H1 (cell line): ENCODE results near the gene COTL1. TPM values are rescaled to one million over a fixed set of nuclear protein-coding genes. Genes with fewer than 3 reads are reported as not detected.
A peak's percentile ranks its signal among the peaks of the same experiment; 100 is the strongest.

Source experiments
- CTCF ChIA-PET: fragments of 300-600 bp; sonication (Branson Sonifier 250); formaldehyde crosslinking; loops from one replicate; lab custom pipeline; 2021; ENCODE audit not compliant: partially characterized antibody; lab: Charles Lee
- POLR2A ChIA-PET: fragments of 300-600 bp; sonication (Branson Sonifier 250); formaldehyde crosslinking; loops from one replicate; lab custom pipeline; 2021; ENCODE audit warnings: inconsistent platforms; ENCODE audit not compliant: partially characterized antibody; lab: Charles Lee
- DNase-seq, 2 experiments: peaks; one replicate each; pipeline versions ENCODE4 v3.0.0 to v3.0.0-alpha.2; 2010 to 2022; ENCODE audit warnings: low spot score in 2 of 2, low read depth in 1 of 2, mixed read lengths in 1 of 2
- FAIRE-seq: peaks from 2 replicates; lab custom pipeline; 2011; peaks lifted over from hg19 to GRCh38; lab: Jason Lieb, UNC
- H2AFZ ChIP-seq: 2 replicates; pipeline ENCODE4 v1.8.1; 2012; ENCODE audit warnings: low read length, inconsistent platforms
- H2AK5ac ChIP-seq: 2 replicates; pipeline ENCODE4 v1.6.1; 2013; ENCODE audit warnings: low read depth, low read length
- H2BK120ac ChIP-seq: replicated peaks from 2 replicates; pipeline ENCODE3; 2013; ENCODE audit warnings: low read depth, low read length, inconsistent platforms
- H2BK12ac ChIP-seq: 2 replicates; pipeline ENCODE4 v1.6.1; 2013; ENCODE audit warnings: low read depth, low read length
- H2BK15ac ChIP-seq: 2 replicates; pipeline ENCODE4 v1.6.1; 2013; ENCODE audit warnings: low read length
- H2BK20ac ChIP-seq: 2 replicates; pipeline ENCODE4 v1.6.1; 2013; ENCODE audit warnings: low read length
- H2BK5ac ChIP-seq: 2 replicates; pipeline ENCODE4 v1.6.1; 2013; ENCODE audit warnings: low read depth, low read length
- H3K14ac ChIP-seq: 2 replicates; pipeline ENCODE4 v1.6.1; 2013; ENCODE audit warnings: inconsistent platforms; ENCODE audit not compliant: insufficient read length
- H3K18ac ChIP-seq: 2 replicates; pipeline ENCODE4 v1.6.1; 2013; ENCODE audit warnings: low read length; ENCODE audit errors: extremely low read depth
- H3K23ac ChIP-seq: 2 replicates; pipeline ENCODE4 v1.6.1; 2013; ENCODE audit warnings: inconsistent platforms; ENCODE audit not compliant: insufficient read length
- H3K23me2 ChIP-seq: 2 replicates; pipeline ENCODE4 v1.6.1; 2013; ENCODE audit warnings: low read depth, low read length
- H3K27ac ChIP-seq: 2 replicates; pipeline ENCODE4 v1.6.1; 2011; ENCODE audit warnings: low read depth, low read length, inconsistent platforms
- H3K27me3 ChIP-seq, 4 experiments: replicated peaks in 1 of 4; 1 replicate in 1 of 4; 2 replicates in 3 of 4; pipeline versions ENCODE4 v1.6.1 to v1.8.1; 2011 to 2013; ENCODE audit warnings: low read length in 3 of 4, mild to moderate bottlenecking in 3 of 4, inconsistent platforms in 2 of 4, mixed read lengths in 2 of 4, moderate library complexity in 1 of 4; ENCODE audit not compliant: control insufficient read depth in 3 of 4, insufficient read depth in 3 of 4; ENCODE audit errors: extremely low read depth in 1 of 4
- H3K36me3 ChIP-seq, 4 experiments: 2 replicates each; pipeline versions ENCODE4 v1.6.1 to v1.8.1; 2011 to 2013; ENCODE audit warnings: mild to moderate bottlenecking in 4 of 4, low read length in 3 of 4, moderate library complexity in 2 of 4, control low read depth in 1 of 4, inconsistent platforms in 1 of 4; ENCODE audit not compliant: insufficient read depth in 4 of 4, control insufficient read depth in 2 of 4
- H3K4ac ChIP-seq: replicated peaks from 2 replicates; pipeline ENCODE3; 2013; ENCODE audit warnings: low read length, low read depth, mixed read lengths, inconsistent platforms; ENCODE audit not compliant: insufficient read length
- H3K4me1 ChIP-seq, 4 experiments: replicated peaks in 1 of 4; 1 replicate in 1 of 4; 2 replicates in 3 of 4; pipeline versions ENCODE4 v1.6.1 to v1.8.1; 2011 to 2013; ENCODE audit warnings: low read length in 3 of 4, inconsistent platforms in 2 of 4, mixed read lengths in 1 of 4; ENCODE audit not compliant: insufficient read depth in 4 of 4, control insufficient read depth in 3 of 4
- H3K4me2 ChIP-seq, 2 experiments: 2 replicates each; pipeline versions ENCODE4 v1.6.1 to v1.8.1; 2011 to 2013; ENCODE audit warnings: low read depth in 2 of 2, low read length in 2 of 2, control low read depth in 1 of 2, inconsistent platforms in 1 of 2, mild to moderate bottlenecking in 1 of 2; ENCODE audit not compliant: insufficient read depth in 1 of 2
- H3K4me3 ChIP-seq, 4 experiments: fragments of 200-600, 300-600 bp in 1 of 4; sonication (generic), shearing (Covaris generic), sonication (Bioruptor Twin) in 1 of 4; 2 replicates each; pipeline versions ENCODE4 v1.5.1 to v1.8.1; 2011 to 2016; ENCODE audit warnings: low read length in 4 of 4, low read depth in 3 of 4, control low read depth in 2 of 4, inconsistent platforms in 2 of 4, mild to moderate bottlenecking in 2 of 4, mixed read lengths in 1 of 4, moderate library complexity in 1 of 4; ENCODE audit not compliant: insufficient read depth in 2 of 4; ENCODE audit errors: extremely low read depth in 1 of 4
- H3K56ac ChIP-seq: replicated peaks from 2 replicates; pipeline ENCODE3; 2013; ENCODE audit warnings: low read depth, mild to moderate bottlenecking, mixed read lengths, low read length, inconsistent platforms; ENCODE audit not compliant: insufficient read length
- H3K79me1 ChIP-seq: 2 replicates; pipeline ENCODE4 v1.6.1; 2013; ENCODE audit warnings: low read depth, low read length, control low read depth
- H3K79me2 ChIP-seq, 2 experiments: 2 replicates each; pipeline versions ENCODE4 v1.6.1 to v1.8.1; 2012 to 2013; ENCODE audit warnings: low read length in 2 of 2, mild to moderate bottlenecking in 2 of 2, inconsistent platforms in 1 of 2; ENCODE audit not compliant: insufficient read depth in 2 of 2, control insufficient read depth in 1 of 2
- H3K9ac ChIP-seq, 4 experiments: replicated peaks in 1 of 4; 1 replicate in 1 of 4; 2 replicates in 3 of 4; pipeline versions ENCODE4 v1.6.1 to v1.8.1; 2011 to 2013; ENCODE audit warnings: low read depth in 3 of 4, low read length in 3 of 4, control low read depth in 2 of 4, mild to moderate bottlenecking in 2 of 4, moderate library complexity in 2 of 4, inconsistent platforms in 1 of 4; ENCODE audit errors: extremely low read depth in 1 of 4
- H3K9me3 ChIP-seq, 2 experiments: 2 replicates each; pipeline versions ENCODE4 v1.6.1 to v1.8.1; 2012 to 2013; ENCODE audit warnings: mild to moderate bottlenecking in 2 of 2, moderate library complexity in 2 of 2, control low read depth in 1 of 2, inconsistent platforms in 1 of 2, low read depth in 1 of 2, low read length in 1 of 2, mixed read lengths in 1 of 2; ENCODE audit not compliant: insufficient read depth in 2 of 2
- H4K20me1 ChIP-seq, 2 experiments: replicated peaks in 1 of 2; 2 replicates each; pipeline versions ENCODE3 to v1.8.1; 2011 to 2013; ENCODE audit warnings: inconsistent platforms in 2 of 2, low read length in 2 of 2, mild to moderate bottlenecking in 1 of 2; ENCODE audit not compliant: insufficient read depth in 2 of 2, control insufficient read depth in 1 of 2
- H4K5ac ChIP-seq: 2 replicates; pipeline ENCODE4 v1.6.1; 2013; ENCODE audit warnings: low read length, low read depth, mixed read lengths, inconsistent platforms; ENCODE audit not compliant: insufficient read length
- H4K8ac ChIP-seq: 2 replicates; pipeline ENCODE4 v1.8.0; 2013; ENCODE audit warnings: mild to moderate bottlenecking, moderate library complexity, low read length, inconsistent platforms; ENCODE audit not compliant: insufficient read depth; ENCODE audit errors: extremely low read depth
- H4K91ac ChIP-seq: replicated peaks from 2 replicates; pipeline ENCODE3; 2013; ENCODE audit warnings: low read length, mixed read lengths, inconsistent platforms; ENCODE audit not compliant: insufficient read length
- CTBP2 ChIP-seq: IDR thresholded peaks from 2 replicates; pipeline ENCODE4 v1.7.0; 2011; ENCODE audit warnings: borderline replicate concordance, mild to moderate bottlenecking, moderate library complexity, mixed read lengths, low read length; ENCODE audit not compliant: insufficient read depth, insufficient read length
- GABPA ChIP-seq: IDR thresholded peaks from 2 replicates; pipeline ENCODE4 v1.6.1; 2011; ENCODE audit warnings: mild to moderate bottlenecking, low read length, moderate library complexity, borderline replicate concordance; ENCODE audit not compliant: insufficient read depth
- PHF8 ChIP-seq: fragments of 200-600 bp; sonication (generic); conservative IDR thresholded peaks from 2 replicates; pipeline ENCODE4 v1.7.1; 2012; ENCODE audit warnings: low read depth, mild to moderate bottlenecking, inconsistent platforms, low read length, moderate library complexity
- POLR2AphosphoS5 ChIP-seq: IDR thresholded peaks from 2 replicates; pipeline ENCODE4 v1.6.1; 2011; ENCODE audit warnings: low read depth, low read length
- SAP30 ChIP-seq: fragments of 300-600 bp; sonication (generic); IDR thresholded peaks from 2 replicates; pipeline ENCODE4 v1.7.1; 2012; ENCODE audit warnings: low read length, moderate library complexity, mild to moderate bottlenecking, inconsistent platforms; ENCODE audit not compliant: insufficient read depth, insufficient replicate concordance
- SIN3A ChIP-seq, 2 experiments: IDR thresholded peaks in 1 of 2; conservative IDR thresholded peaks in 1 of 2; 2 replicates each; pipeline ENCODE4 v1.6.1; 2011 to 2012; ENCODE audit warnings: low read length in 2 of 2, improper control_type of control experiment in 1 of 2, low read depth in 1 of 2, mild to moderate bottlenecking in 1 of 2
- SIX5 ChIP-seq: IDR thresholded peaks from 2 replicates; pipeline ENCODE4 v1.6.1; 2011; ENCODE audit warnings: mild to moderate bottlenecking, low read depth, low read length
- SP4 ChIP-seq: IDR thresholded peaks from 2 replicates; pipeline ENCODE4 v1.6.1; 2012; ENCODE audit warnings: low read length, inconsistent platforms
- TCF12 ChIP-seq: IDR thresholded peaks from 2 replicates; pipeline ENCODE4 v1.6.1; 2011; ENCODE audit warnings: low read depth, mild to moderate bottlenecking, low read length
- WGBS, 2 experiments: shearing (Covaris generic) in 1 of 2; methylation state at CpG; one replicate each; pipeline versions ENCODE4 v1.1.6 to v1.1.7; 2013 to 2015; ENCODE audit warnings: low lambda C conversion rate in 2 of 2, mixed read lengths in 2 of 2, inconsistent platforms in 1 of 2, low coverage in 1 of 2, missing lambda C conversion rate in 1 of 2; ENCODE audit not compliant: insufficient replicate concordance in 2 of 2, insufficient coverage in 1 of 2, insufficient read length in 1 of 2; ENCODE audit errors: extremely low coverage in 1 of 2, missing lambda C conversion rate in 1 of 2; 5-methylcytosine and 5-hydroxymethylcytosine counted together
- polyA plus RNA-seq, 7 experiments: library from polyadenylated mRNA; depleted of rRNA in 3 of 7; stranded (reverse) in 5 of 7; unstranded in 2 of 7; fragments of >200 nt in 5 of 7; fragments of 200-250 nt in 2 of 7; gene quantifications; 1 replicate in 5 of 7; 2 replicates in 1 of 7; 4 replicates in 1 of 7; pipeline versions ENCODE4 v1.2.1 to v1.2.3, GENCODE V29; 2011 to 2013; ENCODE audit warnings: missing spikeins in 2 of 7, mixed read lengths in 2 of 7
- total RNA-seq: library from RNA; stranded (reverse); fragmentation: NEBNext Ultra II Directional; extraction: Animal tissue kit (Norgen Biotek cat#: 25700); gene quantifications from 2 replicates; pipeline ENCODE4 v1.2.1, GENCODE V29; 2021

The COTL1 gene
- total and polyA plus RNA-seq, 2 of the 8 experiments (the other 6 are each of a cell fraction or from before 2014, with no cell fraction given), result 59.2 to 183 TPM

DNA sequence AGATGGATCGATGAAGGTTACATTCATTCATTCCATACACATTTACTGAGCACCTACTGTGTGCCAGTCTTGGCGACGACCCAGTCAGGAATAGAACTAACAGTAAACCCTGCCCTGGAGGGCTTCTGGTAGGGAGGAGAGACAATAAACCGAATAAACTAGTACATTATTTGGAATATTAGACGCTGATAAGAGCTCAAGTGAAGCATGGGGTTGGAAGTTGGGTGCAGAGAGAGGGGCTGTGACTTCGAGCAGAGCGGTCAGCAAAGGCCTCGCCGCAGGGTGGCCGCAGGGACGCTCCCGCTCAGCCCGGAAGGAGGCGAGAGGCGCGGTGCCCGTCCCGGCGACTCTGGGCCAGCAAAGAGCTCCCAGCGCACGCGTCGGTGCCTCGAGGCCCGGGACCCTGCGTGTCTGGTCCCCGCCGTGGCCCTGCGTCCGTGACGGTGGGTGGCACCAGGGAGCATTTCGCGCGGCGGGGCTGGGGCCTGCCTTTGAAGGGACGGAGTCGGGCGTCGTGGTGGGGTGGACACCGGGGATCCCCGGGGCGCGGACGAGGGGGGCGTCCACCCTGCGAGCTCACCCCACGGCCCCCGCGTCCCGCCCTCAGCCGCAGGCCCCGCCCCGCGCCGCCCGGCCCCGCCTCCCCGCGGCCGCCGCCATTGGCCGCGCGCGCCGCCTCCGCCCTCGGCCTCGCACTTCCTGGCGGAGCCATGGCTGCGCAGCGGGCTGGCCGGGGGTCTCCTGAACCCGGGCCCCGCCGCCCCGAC is 30.1 kb upstream of the COTL1 start, which contains the start of gene KLHL36:
KLHL36 (plus strand) TSS at position 684 of the 767 bp plus-strand sequence. CDS start 2,357 bp downstream, outside the sequence.
- H3K9ac ChIP-seq, result 0 out of 7 replicates have a peak within 1 kb of the TSS, but pooled peaks of 1 of the 4 experiments have one; percentile 17
- TF ChIP-seq TCF12 (no peak), SIX5 (no peak), SAP30 (no peak), GABPA (no peak), SIN3A (conservative IDR thresholded peaks at IDR 0.05 in 1 of 2, IDR thresholded peaks at IDR 0.05 in 1 of 2; ENCODE audit: low read depth in 1 of 2, low read length in 2 of 2) (peak in 1 of 2 experiments; percentile 75; a peak in 2 of 4 replicates), POLR2AphosphoS5 (no peak), CTBP2 (no peak), PHF8 (0 out of 2 replicates have a peak, but pooled peaks have one; percentile 31), SP4 (no peak)

More for the DNA sequence above, 30.1 kb upstream of the COTL1 start, which contains the start of gene KLHL36:
- Histone ChIP-seq H4K5ac (no peak within 1 kb of the TSS), H3K36me3 (peaks cover 0 to 3% (median 0%) of the 10 kb centered on the region in 4 experiments; a peak in 2 of 8 replicates), H2BK12ac (peak within 1 kb of the TSS; percentile 80; the same call in 1 of the 2 replicates), H3K23me2 (peaks cover 7% of the 10 kb centered on the region; the same call in 1 of the 2 replicates), H3K79me2 (no peaks in the 10 kb centered on the region), H4K91ac (peak within 1 kb of the TSS; percentile 83), H2AK5ac (no peak within 1 kb of the TSS), H4K20me1 (peaks cover 2 to 6% of the 10 kb centered on the region in 2 experiments), H2BK20ac (no peak within 1 kb of the TSS), H4K8ac (no peak within 1 kb of the TSS), H2BK15ac (peak within 1 kb of the TSS; percentile 46; the same call in 1 of the 2 replicates), H3K4me1 (peaks cover 0 to 4% (median 2%) of the 10 kb centered on the region in 4 experiments; a peak in 4 of 7 replicates), H3K9me3 (no peaks in the 10 kb centered on the region), H3K4me2 (peak within 1 kb of the TSS; percentile 67 to 81), H2BK5ac (peak within 1 kb of the TSS; percentile 66; the same call in 1 of the 2 replicates), H3K27me3 (peaks cover 0 to 13% (median 9%) of the 10 kb centered on the region in 4 experiments; a peak in 4 of 7 replicates), H3K56ac (no peak within 1 kb of the TSS), H3K4me3 (peak within 1 kb of the TSS; percentile 55 to 71 (median 62)), H3K27ac (no peak within 1 kb of the TSS), H3K23ac (no peak within 1 kb of the TSS), H3K4ac (no peak within 1 kb of the TSS), H2AFZ (peak within 1 kb of the TSS; percentile 88; the same call in 1 of the 2 replicates), H2BK120ac (no peak within 1 kb of the TSS), H3K18ac (peak within 1 kb of the TSS; percentile 68), H3K14ac (no peak within 1 kb of the TSS), H3K79me1 (no peaks in the 10 kb centered on the region)
- FAIRE-seq (no peak), DNase-seq (peak in 1 of 2 experiments; percentile 69)
- 14% methylated on average over 38 of the region's 77 CpGs; no CpG with 5 or more reads in 1 of the 2 experiments for WGBS, 2 experiments
- ChIA-PET POLR2A (interaction anchor here (1.5 to 1.7 kb wide), 2 partner anchors 29 to 88 kb away, joined by 4 read pairs; no protein-coding TSS in a partner anchor), CTCF (interaction anchor here (1.4 to 4.7 kb wide), 5 partner anchors 18 to 137 kb away, joined by 3 to 18 read pairs (median 4); no protein-coding TSS in a partner anchor)
